Ishikawa (cell line): ENCODE data around the gene KCNQ4.

Experiments
- CEBPB ChIP-seq: IDR thresholded peaks from 2 replicates; pipeline ENCODE4 v1.6.1; 2012
- RAD21 ChIP-seq: IDR thresholded peaks from 2 replicates; pipeline ENCODE4 v1.6.1; 2012; ENCODE audit warnings: low read depth
- TF ChIP-seq, protein P1 (sequence below): IDR thresholded peaks from 2 replicates; pipeline ENCODE4 v1.6.1; 2012

DNA sequence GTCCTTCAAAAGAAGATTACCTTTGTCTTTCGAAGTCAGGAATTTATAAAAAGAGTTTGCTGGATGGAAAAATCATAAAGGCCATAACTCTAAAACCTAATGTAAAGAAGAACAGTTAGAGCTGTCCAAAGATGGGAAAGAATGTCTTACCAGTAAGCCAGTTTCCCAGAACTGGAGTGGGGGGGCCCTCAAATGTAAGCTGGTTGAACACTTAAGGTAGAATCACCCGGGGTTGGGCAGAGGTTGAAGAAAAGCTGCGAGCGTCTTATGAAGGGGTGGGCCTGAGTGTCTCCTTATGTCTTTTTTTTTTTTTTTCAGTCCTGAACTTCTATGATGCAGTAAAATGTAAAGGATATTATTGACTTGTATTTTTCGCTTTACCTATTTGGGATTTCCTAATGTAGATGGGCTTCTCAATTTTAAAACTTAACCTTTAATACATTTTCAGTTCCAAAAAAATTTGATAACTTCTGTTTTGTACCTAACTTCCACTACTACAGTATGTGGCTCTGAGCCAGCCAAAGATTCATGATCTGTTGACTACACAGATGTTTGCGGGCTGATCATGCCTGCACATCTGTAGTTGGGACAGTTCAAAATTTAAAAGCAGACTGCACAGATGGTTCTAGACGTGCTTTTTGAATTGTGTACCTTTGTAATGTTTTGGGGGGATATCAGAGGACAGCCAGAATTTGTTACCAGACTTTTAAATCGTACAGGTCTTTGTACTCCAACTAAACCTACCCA lies 48.5 kb upstream of the KCNQ4 start:
- TF ChIP-seq, protein P1, sequence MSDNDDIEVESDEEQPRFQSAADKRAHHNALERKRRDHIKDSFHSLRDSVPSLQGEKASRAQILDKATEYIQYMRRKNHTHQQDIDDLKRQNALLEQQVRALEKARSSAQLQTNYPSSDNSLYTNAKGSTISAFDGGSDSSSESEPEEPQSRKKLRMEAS = no peak
- no peak for TF ChIP-seq CEBPB
- TF ChIP-seq RAD21 = no peak
